Activated T-cell treated with anti-CD3 and anti-CD28 coated beads, Interleukin-2, amount 50 U/mL, for 72 hours (primary cell): ENCODE data around the gene CCDC47. TPM values are rescaled to one million over a fixed set of nuclear protein-coding genes. Genes with fewer than 3 reads are reported as not detected.

Experiments used
- ATAC-seq, 2 donors: fragments of 150-1000 bp; cut with Tn5 transposase; replicated peaks in 1 of 2; 2 replicates each; pipeline ENCODE4 v1.10.0; 2021; ENCODE audit warnings: moderate library complexity in 2 of 2, mild to moderate bottlenecking in 1 of 2
- DNase-seq, 2 donors: peaks; one replicate each; pipeline ENCODE4 v3.0.0; 2021 to 2022; ENCODE audit warnings: mixed read lengths in 1 of 2
- H3K27ac Mint-ChIP-seq: one replicate; pipeline ENCODE4 v1.8.0; 2022; ENCODE audit warnings: mild to moderate bottlenecking, moderate library complexity, mixed read lengths
- H3K27me3 Mint-ChIP-seq: one replicate; pipeline ENCODE4 v1.8.0; 2022; ENCODE audit warnings: low read depth, mixed read lengths
- H3K36me3 Mint-ChIP-seq, 2 donors: one replicate each; pipeline ENCODE4 v1.8.0; 2022; ENCODE audit warnings: mixed read lengths in 2 of 2, mild to moderate bottlenecking in 1 of 2; ENCODE audit not compliant: insufficient read depth in 2 of 2
- H3K4me1 Mint-ChIP-seq: one replicate; pipeline ENCODE4 v1.8.0; 2022; ENCODE audit warnings: low read depth, mixed read lengths
- H3K4me3 Mint-ChIP-seq, 2 donors: one replicate each; pipeline ENCODE4 v1.8.0; 2022; ENCODE audit warnings: mild to moderate bottlenecking in 2 of 2, mixed read lengths in 2 of 2, moderate library complexity in 2 of 2
- H3K9me3 Mint-ChIP-seq, 2 donors: one replicate each; pipeline ENCODE4 v1.8.0; 2022; ENCODE audit warnings: mixed read lengths in 2 of 2
- total RNA-seq, 2 donors: library from RNA; stranded (reverse); gene quantifications; one replicate each; pipeline ENCODE4 v1.2.3, GENCODE V29; 2022

The CCDC47 gene
- total RNA-seq, 2 donors from 2014 or later = 59.5 to 60.3 TPM

DNA sequence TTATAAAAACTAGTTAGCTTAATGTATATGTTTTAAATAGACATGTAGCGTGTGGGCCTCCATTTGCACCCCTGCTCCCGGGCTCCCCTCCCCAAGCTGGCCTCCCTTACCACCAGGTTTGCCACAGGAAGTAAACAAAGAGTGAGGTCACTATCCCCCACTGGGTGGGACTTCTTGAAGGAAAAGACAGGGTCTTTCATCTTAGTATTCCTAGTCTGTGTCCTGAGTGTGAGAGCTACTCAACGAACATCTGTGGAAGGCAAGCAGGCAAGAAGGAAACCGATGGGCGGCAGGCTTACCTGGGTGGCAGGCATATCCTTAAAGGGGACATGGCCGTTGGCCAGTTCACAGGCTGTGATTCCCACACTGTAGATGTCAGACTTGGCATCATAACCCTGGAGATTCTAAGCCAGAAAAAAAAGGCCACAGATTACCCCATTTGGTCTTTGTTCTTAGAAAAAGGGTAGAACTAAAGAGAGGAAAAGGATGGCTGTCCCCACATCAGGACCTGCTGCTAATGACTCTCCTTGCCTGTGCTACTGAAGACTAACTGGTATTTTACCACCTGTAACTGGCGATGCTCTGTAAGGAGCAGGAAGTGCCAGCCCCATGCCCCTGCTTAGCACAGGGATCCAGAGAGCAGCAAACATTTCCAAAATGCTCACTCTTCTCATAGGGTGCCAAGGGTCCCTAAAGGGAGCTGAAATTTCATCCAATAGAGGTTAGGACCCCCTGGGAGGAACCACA, 66.9 kb downstream of the CCDC47 start:
- H3K4me3 Mint-ChIP-seq = peak overlapping the region; percentile 22 to 75
- ATAC-seq (no peak), DNase-seq (no peak)
- peaks cover 81% of the 10 kb centered on the region for H3K4me1 Mint-ChIP-seq
- H3K27me3 Mint-ChIP-seq = no peaks in the 10 kb centered on the region
- H3K27ac Mint-ChIP-seq = peak overlapping the region; percentile 97
- peaks cover 10 to 15% of the 10 kb centered on the region in 2 donors for H3K36me3 Mint-ChIP-seq
- no peaks in the 10 kb centered on the region for H3K9me3 Mint-ChIP-seq

DNA sequence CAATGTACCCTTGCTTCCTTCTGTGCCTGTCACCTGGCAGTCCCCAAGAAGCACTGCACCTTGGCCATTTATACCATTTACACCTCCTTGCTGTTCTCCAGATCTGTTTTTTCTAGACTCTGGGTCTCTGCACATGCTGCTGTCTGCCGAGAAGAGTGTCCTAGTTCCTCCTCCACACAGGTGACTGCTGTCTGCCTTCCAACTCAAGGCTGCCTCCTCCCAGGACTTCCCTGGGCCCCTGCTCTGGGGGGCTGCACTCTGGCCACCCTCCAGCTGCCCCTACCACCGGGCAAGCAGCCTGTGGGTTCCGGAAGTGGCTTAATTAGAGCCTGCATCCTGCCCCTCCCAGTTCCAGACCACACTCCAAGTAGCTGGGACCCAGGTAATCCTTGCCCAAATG, 67.7 kb downstream of the CCDC47 start:
- Mint-ChIP-seq H3K4me3 (peak overlapping the region in 1 of 2 donors; percentile 22), H3K27ac (peak overlapping the region; percentile 32), H3K9me3 (no peaks in the 10 kb centered on the region), H3K27me3 (no peaks in the 10 kb centered on the region), H3K4me1 (peaks cover 85% of the 10 kb centered on the region), H3K36me3 (peaks cover 10 to 18% of the 10 kb centered on the region in 2 donors)
- ATAC-seq = no peak
- DNase-seq = no peak

DNA sequence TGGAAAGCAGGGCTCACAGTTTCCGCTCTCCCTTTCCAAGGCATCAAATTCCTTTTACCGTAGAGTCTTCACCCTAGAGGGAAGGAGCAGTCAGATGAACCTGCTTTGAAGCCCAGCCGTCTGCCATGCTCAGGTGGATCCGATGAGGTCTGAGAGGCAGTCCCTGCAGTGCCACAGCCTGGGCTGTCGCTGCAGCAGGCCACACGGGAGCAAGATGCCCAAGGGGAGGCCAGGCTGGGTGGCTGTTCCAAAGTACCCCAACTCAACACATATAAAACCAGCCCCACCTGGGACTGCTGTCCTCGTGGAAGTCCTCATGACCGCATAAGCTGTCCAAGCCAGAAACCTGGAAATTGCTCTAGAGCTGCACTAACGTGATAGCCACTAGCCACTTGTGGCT, 68.6 kb downstream of the CCDC47 start:
- ATAC-seq (no peak), DNase-seq (no peak)
- no peak overlapping the region for H3K27ac Mint-ChIP-seq
- peaks cover 79% of the 10 kb centered on the region for H3K4me1 Mint-ChIP-seq
- no peak overlapping the region for H3K4me3 Mint-ChIP-seq
- H3K27me3 Mint-ChIP-seq = no peaks in the 10 kb centered on the region
- no peaks in the 10 kb centered on the region for H3K9me3 Mint-ChIP-seq
- H3K36me3 Mint-ChIP-seq = peaks cover 10 to 17% of the 10 kb centered on the region in 2 donors

DNA sequence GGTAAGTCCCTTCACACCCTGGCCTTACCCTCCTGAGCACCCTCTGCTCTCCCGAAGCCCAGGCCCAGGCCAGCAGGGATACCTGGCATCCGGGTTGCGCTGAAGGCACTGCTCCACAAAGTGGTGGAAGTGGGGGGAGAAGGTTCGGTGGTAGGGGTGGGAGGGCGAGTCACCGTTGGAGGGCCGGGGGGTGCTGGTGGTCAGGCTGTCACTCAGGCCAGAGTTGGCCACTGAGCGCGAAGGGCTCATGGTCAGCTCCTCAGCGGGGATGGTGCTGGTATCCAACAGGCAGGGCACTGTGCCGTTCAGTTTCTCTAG, 69.2 kb downstream of the CCDC47 start:
- H3K27me3 Mint-ChIP-seq = no peaks in the 10 kb centered on the region
- no peak for ATAC-seq
- H3K36me3 Mint-ChIP-seq = peaks cover 9 to 11% of the 10 kb centered on the region in 2 donors
- H3K9me3 Mint-ChIP-seq = no peaks in the 10 kb centered on the region
- peak overlapping the region in 1 of 2 donors; percentile 93 for H3K4me3 Mint-ChIP-seq
- DNase-seq = no peak
- no peak overlapping the region for H3K27ac Mint-ChIP-seq
- peaks cover 73% of the 10 kb centered on the region for H3K4me1 Mint-ChIP-seq

DNA sequence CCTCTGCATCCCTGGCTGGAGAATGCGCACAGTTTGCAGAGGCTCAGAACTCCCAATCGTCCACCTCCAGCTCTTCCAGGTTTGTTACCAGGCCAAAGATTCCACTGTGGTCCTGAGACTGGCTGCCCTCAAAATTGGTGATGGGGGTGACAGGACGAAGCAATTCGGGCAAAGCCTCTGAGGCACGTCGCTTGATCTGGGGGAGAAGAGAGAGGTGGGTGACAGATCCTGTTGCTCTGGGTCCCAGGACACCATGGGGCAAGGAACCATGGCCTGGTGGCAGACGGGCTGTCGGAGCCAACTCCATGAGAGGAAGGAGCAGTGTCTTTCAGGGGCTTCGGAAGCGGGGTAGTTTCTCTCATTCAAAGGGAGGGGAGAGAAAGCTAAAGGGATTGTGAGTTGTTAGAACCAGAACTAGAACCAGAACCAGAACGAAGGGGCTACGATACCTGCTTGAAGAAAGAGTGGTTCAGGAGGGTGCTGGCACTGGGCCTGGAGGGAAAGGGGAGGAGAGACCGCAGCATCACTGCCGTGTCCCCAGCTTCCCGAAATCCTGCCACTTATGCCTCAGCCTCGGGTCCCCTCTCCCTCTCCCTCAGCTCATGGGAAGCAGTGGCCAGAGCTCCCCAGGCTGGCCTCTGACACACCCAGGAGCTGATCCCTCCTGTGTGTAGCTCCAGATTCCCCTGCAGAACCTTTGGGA, 69.7 kb downstream of the CCDC47 start:
- Mint-ChIP-seq H3K4me3 (peak overlapping the region; percentile 93 to 96), H3K36me3 (peaks cover 5 to 6% of the 10 kb centered on the region in 2 donors), H3K27me3 (no peaks in the 10 kb centered on the region), H3K4me1 (peaks cover 68% of the 10 kb centered on the region), H3K27ac (peak overlapping the region; percentile 57), H3K9me3 (no peaks in the 10 kb centered on the region)
- DNase-seq (no peak), ATAC-seq (no peak)

DNA sequence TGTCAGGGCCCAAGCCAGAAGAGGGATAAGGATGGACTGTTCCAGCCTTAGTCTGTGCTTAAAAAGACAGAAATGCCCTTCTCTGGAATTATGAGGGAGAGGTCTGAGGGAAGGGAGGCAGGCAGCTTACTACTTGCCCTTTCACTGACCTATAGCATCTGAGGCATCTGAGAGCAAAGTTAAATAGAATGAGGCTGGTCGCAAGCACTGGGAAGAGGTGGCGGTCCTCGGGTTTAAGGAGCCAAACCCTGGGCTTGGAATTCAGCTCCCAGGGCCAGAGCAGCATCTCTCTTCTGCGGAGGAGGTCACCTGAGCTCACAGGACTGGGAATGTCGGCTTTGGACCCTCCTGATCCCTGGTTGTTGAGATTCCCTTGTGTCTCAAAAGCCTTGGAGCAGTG, 70.4 kb downstream of the CCDC47 start:
- Mint-ChIP-seq H3K27ac (peak overlapping the region; percentile 43), H3K36me3 (peaks cover 3 to 5% of the 10 kb centered on the region in 2 donors), H3K27me3 (no peaks in the 10 kb centered on the region), H3K4me1 (peaks cover 63% of the 10 kb centered on the region), H3K4me3 (peak overlapping the region; percentile 93 to 96), H3K9me3 (no peaks in the 10 kb centered on the region)
- no peak for ATAC-seq
- no peak for DNase-seq

DNA sequence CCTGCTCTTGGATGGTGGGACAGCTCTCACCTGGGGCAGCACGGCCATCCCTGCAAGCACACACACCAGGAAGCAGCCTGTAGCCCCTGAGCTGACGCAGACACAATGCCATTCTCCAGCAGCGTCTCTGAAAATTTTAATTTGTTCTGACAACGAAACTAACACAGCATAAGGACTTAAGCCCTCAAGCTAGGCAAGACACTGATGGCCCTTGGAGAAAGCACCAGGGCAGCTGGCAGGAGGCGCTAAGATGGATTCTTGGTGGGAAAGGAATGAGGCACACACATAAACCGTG, 70.7 kb downstream of the CCDC47 start:
- Mint-ChIP-seq H3K27ac (peak overlapping the region; percentile 43), H3K9me3 (no peaks in the 10 kb centered on the region), H3K36me3 (peaks cover 6 to 8% of the 10 kb centered on the region in 2 donors), H3K27me3 (no peaks in the 10 kb centered on the region), H3K4me3 (peak overlapping the region; percentile 93 to 96), H3K4me1 (peaks cover 63% of the 10 kb centered on the region)
- ATAC-seq (no peak), DNase-seq (no peak)

DNA sequence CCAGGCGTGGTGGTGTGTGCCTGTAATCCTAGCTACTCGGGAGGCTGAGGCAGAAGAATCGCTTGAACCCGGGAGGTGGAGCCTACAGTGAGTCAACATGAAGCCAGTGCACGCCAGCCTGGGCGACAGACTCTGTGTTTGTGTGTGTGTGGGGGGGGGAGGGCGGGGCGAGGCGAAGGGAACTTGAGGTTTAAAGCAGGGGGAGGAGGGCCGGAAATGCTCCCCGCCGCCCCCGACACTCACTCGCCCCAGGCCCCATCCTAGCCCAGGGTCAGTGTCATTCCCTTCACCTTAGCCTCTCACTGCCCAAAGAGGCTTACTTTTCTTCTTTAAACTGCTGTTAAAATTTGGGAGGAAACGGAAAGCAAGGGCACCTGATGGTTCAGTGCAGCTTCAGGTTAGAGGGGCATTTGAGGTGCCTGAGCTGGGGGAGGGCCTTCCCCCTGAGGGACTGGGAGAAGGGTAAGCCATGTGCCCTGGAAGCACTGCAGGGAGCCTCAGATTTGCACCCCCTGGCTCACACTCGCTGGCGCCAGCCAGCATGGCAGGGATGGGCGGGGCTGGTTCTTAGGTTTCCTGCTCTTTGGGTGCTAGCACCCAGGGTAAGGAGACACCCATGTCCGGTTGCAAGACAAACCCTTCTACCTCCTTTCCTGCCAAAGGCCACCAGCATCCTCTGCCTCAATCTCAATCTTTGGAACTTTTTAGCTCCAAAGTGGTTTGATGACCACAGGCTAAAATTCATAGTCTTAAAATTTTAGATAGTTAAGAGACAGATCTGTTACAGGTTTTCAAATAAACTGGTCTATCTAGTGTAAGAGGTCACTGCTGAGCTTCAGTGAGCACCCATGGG, 71.3 kb downstream of the CCDC47 start:
- DNase-seq (peak; percentile 73 to 81), ATAC-seq (peak; percentile 16 to 22)
- Mint-ChIP-seq H3K27ac (peak overlapping the region; percentile 96), H3K4me3 (peak overlapping the region; percentile 93 to 96), H3K27me3 (no peaks in the 10 kb centered on the region), H3K36me3 (peaks cover 8% of the 10 kb centered on the region in 2 donors), H3K4me1 (peaks cover 66% of the 10 kb centered on the region), H3K9me3 (no peaks in the 10 kb centered on the region)

DNA sequence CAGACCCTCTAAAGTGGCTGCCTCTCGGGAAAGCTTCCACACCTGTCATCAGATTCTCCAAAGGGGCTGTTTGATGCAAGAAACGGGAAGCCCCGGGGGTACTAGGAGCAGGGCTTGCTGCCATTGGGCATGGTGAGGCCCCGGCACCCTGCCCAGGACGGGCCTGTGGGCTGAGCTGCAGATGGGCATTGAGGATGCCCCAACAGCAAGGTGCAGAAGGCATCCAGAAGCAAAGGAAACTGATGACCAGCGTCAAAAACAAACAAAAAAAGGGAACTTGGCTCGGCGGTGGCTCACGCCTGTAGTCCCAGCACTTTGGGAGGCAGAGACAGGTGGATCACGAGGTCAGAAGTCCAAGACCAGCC, 72.0 kb downstream of the CCDC47 start:
- peak overlapping the region; percentile 93 to 96 for H3K4me3 Mint-ChIP-seq
- no peaks in the 10 kb centered on the region for H3K9me3 Mint-ChIP-seq
- no peak for DNase-seq
- ATAC-seq = no peak
- no peaks in the 10 kb centered on the region for H3K27me3 Mint-ChIP-seq
- H3K36me3 Mint-ChIP-seq = peaks cover 8% of the 10 kb centered on the region in 2 donors
- peak overlapping the region; percentile 96 for H3K27ac Mint-ChIP-seq
- H3K4me1 Mint-ChIP-seq = peaks cover 66% of the 10 kb centered on the region

DNA sequence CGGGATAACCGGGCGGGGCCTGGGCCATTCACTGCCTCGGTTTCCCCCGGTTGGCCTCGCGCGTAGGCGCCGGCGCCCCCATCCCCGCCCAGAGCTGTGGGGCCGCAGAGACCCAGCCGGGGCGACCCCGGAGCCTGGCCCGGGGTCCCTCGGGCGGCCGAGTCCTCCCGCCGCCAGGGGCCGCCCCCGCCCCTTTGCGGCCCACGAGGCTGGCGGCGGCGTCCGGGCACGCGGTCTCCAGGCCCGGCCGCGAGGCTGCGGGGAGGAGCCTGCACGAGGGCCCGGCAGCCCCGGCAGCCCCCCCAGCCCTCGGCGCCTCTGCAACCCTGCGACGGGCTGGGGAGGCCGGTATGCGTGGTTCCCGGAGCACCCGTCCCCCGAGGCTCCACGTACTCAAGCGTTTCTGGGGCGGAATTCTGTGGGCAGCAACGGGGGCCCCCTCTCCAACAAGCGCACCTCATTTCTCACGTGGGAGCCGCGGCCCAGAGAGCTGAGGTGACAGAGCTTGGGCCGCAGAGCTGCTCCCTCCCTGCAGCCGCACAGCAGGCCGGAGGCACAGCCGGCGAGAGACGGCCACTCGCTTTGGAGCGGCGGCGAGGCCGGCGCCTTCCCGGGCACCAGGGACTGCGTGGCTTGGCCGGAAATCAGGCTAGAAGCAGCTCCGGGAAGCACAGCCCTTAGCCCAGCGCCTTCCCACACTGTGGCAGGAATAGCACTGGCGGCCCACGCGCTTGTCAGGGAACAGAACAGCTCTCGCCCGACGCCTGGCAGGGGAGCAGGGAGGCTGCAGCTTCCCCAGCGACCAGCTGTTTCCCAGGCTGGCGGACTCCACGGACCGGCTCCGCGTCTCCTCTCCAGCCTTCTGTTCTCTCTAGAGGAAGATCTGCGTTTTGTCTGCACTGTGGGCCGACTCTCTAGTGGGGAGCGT, 72.6 kb downstream of the CCDC47 start:
- peak; percentile 66 to 70 for DNase-seq
- peak; percentile 12 to 15 for ATAC-seq
- H3K36me3 Mint-ChIP-seq = peaks cover 7 to 8% of the 10 kb centered on the region in 2 donors
- H3K4me3 Mint-ChIP-seq = peak overlapping the region; percentile 93 to 96
- H3K27me3 Mint-ChIP-seq = no peaks in the 10 kb centered on the region
- H3K4me1 Mint-ChIP-seq = peaks cover 66% of the 10 kb centered on the region
- peak overlapping the region; percentile 96 for H3K27ac Mint-ChIP-seq
- no peaks in the 10 kb centered on the region for H3K9me3 Mint-ChIP-seq

DNA sequence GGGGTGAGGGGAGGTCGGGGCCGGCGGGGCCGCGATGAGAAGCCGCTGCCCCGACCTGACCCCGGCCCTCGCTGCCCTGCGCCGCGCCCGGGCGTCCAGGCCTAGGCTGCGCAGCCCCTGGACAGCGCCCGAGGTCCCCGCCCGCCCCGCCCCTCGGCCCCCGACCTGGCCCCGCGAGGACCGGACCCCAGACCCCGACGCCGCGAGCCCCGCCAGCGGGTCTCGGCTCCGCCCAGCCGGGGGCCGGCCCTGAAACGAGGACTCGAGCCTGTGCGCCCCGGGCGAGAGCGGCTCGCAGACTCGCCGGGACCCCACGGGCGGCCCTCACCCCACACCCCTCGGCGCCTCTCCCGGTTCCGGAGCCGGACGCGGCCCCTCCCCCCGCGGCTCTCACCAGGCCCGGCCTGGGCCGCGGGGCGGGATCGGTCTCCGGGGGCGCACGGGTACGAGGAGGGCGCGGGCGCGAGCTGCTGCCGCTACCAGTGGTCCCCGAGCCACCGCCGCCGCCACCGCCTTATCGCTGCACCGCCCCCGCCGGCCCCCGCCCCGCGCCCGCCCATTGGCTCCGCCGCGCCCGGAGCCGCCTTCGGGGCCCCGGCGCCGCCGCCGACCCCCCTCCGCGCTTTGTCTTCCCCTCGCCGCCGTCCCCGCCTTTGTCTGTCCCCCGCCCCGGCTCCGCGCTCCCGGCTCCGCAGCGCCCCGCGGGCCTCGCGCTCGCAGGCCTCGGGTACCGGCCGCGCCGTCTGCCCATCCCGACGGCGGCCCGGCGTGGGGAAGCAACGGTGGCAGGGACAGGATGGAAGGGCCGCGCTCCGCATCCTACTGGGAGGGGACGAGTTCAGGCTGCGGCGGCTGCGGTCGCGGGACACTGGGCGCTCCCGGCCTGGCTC, 73.5 kb downstream of the CCDC47 start, which contains the start of gene LIMD2:
TSS of gene LIMD2 (minus strand) at position 488 of the 890 bp plus-strand sequence. CDS start 827 bp downstream, outside the sequence.
- no peaks in the 10 kb centered on the region for H3K9me3 Mint-ChIP-seq
- H3K36me3 Mint-ChIP-seq = peaks cover 7 to 8% of the 10 kb centered on the region in 2 donors

More for the DNA sequence above, 73.5 kb downstream of the CCDC47 start, which contains the start of gene LIMD2:
- DNase-seq = peak; percentile 82 to 85
- peaks cover 66% of the 10 kb centered on the region for H3K4me1 Mint-ChIP-seq
- peak within 1 kb of the TSS; percentile 96 for H3K27ac Mint-ChIP-seq
- ATAC-seq = peak; percentile 27 to 36
- no peaks in the 10 kb centered on the region for H3K27me3 Mint-ChIP-seq
- peak within 1 kb of the TSS; percentile 96 to 97 for H3K4me3 Mint-ChIP-seq
